Epidermal melanocyte (primary cell): Measurements from ENCODE around the gene AGRN.
"Not testable (repeated sequence)": the region's sequence is repeated elsewhere in the genome, so short reads cannot be mapped to it uniquely, and the experiment has no call there.

Source experiments
- DNase-seq: peaks from one replicate; pipeline ENCODE4 v3.0.0; 2011; ENCODE audit warnings: low spot score; ENCODE audit not compliant: insufficient read length

Gene AGRN

DNA sequence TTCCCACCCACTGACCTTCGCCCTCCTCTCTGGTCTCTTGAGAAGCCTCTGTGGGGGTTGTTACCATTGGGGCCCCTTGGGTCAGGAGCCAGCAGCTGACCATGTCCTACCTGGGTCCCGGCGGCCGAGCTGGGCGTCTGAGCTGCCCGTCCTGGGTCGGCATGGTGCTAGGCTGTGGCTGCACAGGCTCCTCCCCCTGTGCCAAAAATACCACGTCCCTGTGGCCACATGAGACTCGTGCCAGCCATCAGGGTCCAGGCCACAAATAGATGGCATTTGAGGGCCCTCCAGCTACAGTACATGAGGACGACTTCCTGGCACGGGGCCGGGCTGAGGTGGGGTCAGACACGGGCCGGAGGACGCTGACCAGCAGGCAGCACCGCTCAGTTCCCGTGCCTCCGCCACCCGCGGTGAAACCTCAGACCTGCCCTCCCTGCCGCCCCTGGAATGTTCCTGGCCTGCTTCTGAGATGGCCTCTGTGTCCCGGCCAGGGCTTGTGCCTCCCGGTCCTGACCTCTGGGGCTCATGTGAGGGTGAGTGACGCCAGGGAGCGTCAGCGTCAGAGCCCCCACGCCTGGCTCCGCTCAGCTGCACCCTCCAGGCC lies 37.9 kb upstream of the AGRN start, which contains the start of gene PERM1:
Gene PERM1 (minus strand): TSS at position 139 of the 604 bp plus-strand sequence. CDS start 1,064 bp downstream, outside the sequence.
- DNase-seq = no peak

- no peak for DNase-seq
These were observed 37.0 kb upstream of the AGRN start for GRCh38 chr1:982765-983436.

DNA sequence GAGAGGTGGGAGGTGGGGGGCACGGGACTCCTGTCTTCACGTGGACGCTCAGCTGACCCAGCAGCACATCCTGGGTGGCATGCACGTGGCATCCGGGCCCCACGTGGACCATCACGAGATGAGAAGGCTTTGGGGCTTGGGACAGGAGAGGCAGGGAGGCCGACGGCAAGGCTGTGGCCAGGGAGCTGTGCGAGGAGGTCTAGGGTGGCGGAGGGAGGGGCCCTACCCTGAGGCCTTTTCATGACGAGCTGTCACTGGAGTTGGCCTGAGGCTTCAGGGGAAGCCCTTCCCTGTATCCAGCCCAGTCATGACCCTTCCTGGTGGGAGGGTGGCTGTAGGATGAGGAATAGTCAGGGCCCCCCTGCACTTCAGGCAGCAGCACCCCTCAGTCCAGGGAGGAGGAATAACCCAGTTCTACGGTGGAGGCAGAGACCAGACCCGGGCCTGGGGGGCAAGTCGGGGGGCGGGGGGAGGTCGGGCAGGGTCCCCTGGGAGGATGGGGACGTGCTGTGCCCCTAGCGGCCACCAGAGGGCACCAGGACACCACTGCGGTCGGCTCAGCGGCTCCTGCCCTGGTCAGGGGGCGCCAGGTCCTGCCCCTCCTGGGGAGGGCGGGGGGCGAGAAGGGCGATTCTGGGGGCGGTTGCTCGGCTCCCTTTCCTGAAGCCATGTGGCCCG lies 36.0 kb upstream of the AGRN start:
- peak; percentile 77 for DNase-seq

GRCh38 chr1:984476-984814 lies 35.5 kb upstream of the AGRN start:
- DNase-seq = no peak

- no peak for DNase-seq
These were observed 34.8 kb upstream of the AGRN start for GRCh38 chr1:985126-985525.

- DNase-seq = not testable (repeated sequence)
These were observed 31.9 kb upstream of the AGRN start for GRCh38 chr1:988061-988460.

GRCh38 chr1:991275-991674 lies 28.6 kb upstream of the AGRN start:
- not testable (repeated sequence) for DNase-seq

DNA sequence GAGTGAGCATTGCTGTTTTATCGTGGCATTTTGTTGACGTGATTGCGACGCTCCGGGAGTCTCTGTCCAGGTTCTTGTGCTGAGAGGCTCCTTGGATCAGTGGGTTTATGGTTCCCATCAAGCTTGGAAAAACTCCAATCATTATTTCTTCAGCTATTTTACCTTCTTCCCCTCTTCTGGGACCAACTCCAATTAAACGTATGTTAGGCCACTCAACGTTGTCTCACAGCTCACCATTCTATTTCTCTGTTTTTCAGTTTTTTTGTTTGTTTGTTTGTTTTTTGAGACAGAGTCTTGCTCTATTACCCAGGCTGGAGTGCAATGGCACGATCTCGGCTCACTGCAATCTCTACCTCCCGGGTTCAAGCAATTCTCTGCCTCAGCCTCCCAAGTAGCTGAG lies 28.0 kb upstream of the AGRN start:
- no peak for DNase-seq

GRCh38 chr1:992362-992761 lies 27.6 kb upstream of the AGRN start:
- no peak for DNase-seq

GRCh38 chr1:993379-993995 lies 26.4 kb upstream of the AGRN start:
- no peak for DNase-seq

- not testable (repeated sequence) for DNase-seq
These were observed 25.4 kb upstream of the AGRN start for GRCh38 chr1:994546-994945.

DNA sequence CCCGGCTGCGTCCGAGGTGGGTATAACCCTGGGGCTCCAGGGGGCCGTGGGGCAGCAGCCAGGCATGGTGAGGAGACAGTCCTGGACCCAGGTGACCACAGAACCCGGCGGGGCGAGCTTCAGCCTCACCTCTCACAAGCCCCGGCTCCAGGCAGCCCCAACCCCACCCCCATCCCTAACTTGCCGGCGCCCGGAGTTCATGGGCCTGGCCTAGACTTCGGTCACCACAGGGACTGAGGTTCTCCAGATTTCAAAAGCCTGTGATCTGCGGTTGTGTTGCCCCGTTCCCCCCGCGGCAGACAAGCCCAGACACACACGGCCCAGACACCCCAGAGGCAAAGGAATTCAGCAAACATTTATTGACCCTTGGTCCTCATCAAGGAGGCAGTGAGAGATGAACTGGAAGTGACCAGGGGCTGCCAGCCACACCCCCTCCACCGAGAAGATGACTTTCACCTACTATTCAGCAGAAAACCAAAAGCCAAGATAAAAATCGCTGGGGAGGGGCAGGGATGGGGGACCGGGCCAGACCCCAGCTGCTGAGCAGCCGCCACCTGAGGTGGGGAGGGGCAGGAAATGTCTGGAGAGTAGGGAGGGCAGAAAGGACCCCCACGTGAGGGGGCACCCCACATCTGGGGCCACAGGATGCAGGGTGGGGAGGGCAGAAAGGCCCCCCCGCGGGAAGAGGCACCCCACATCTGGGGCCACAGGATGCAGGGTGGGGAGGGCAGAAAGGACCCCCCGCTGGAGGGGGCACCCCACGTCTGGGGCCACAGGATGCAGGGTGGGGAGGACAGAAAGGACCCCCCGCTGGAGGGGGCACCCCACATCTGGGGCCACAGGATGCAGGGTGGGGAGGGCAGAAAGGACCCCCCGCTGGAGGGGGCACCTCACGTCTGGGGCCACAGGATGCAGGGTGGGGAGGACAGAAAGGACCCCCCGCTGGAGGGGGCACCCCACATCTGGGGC lies 24.0 kb upstream of the AGRN start:
- no peak for DNase-seq

GRCh38 chr1:996851-997712 lies 22.8 kb upstream of the AGRN start:
- no peak for DNase-seq

DNA sequence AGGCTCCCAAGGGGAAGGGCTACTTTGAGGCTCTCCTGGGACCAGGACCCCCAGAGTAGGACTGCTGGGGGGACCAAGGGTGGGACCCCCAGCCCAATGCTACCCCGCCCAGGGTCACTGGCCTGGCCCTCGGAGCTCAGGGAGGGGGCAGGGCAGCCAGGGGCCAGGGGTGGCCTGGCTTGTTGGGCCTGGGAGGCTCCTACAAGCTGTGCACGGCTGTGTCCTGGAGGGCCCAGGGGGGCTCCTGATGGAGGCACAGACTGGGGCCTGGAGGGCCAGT lies 22.3 kb upstream of the AGRN start:
- DNase-seq = no peak

DNA sequence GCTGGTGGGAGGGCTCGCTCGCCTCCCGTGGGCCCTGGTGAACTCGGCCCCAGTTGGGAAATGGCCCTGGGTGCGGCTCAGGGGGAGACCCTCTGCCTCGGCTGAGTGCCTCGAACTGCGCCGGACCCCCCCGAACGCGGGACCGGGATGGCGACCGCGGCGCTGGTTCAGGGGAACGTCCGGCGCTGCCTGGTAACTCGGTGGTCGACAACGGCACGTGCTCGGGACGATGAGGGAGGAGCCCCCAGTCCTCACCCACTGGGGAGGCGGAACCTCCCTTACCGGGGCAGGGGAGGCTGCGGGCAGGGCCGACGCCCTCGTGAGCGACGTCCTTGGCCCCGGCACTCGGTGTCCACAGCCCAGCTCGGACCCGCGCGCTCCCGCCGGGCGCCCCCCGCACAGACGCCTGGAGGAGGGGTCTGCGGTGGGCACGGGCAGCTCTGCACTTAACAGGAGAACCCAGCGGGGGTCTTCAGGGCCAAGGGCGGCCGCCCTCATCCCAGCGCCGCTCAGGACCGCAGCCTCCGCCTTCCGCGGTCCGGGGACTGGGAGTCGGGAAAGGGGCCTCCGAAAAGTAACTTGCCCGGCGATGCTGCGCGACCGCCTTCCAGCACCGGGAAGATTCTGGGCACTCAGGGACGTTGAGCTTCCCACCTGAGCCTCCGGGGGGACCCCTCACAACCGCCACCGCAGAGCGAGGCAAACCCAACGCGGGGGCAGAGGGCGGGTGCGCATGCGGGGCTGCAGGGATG lies 21.8 kb upstream of the AGRN start:
- no peak for DNase-seq

GRCh38 chr1:998745-998994 lies 21.2 kb upstream of the AGRN start:
- no peak for DNase-seq

- no peak for DNase-seq
These were observed 20.8 kb upstream of the AGRN start for GRCh38 chr1:998995-999724.

GRCh38 chr1:999725-1000356 lies 20.1 kb upstream of the AGRN start, which contains the start of gene HES4:
Gene HES4 (minus strand): TSS chr1:1000097. CDS start chr1:999973, 124 bp downstream.
- peak; percentile 86 for DNase-seq
